GM12865 (cell line): ENCODE data around the gene PLA2G4A.
A peak's percentile ranks its signal among the peaks of the same experiment; 100 is the strongest.

Experiments
- DNase-seq: peaks from one replicate; pipeline ENCODE4 v3.0.0; 2010; ENCODE audit warnings: low read depth
- H3K4me3 ChIP-seq: 2 replicates; pipeline ENCODE4 v1.5.1; 2011; ENCODE audit warnings: mild to moderate bottlenecking, low read depth, low read length, control low read depth
- CTCF ChIP-seq: IDR thresholded peaks from 2 replicates; pipeline ENCODE4 v1.5.1; 2011; ENCODE audit warnings: low read length, control low read depth, low read depth, inconsistent platforms; ENCODE audit not compliant: insufficient read depth; ENCODE audit errors: missing control alignments

Gene PLA2G4A

GRCh38 chr1:187013582-187014200, 184.9 kb downstream of the PLA2G4A start:
- H3K4me3 ChIP-seq = no peak overlapping the region
- no peak for DNase-seq
- no peak for TF ChIP-seq CTCF

GRCh38 chr1:187018291-187018690, 189.5 kb downstream of the PLA2G4A start:
- DNase-seq = no peak
- H3K4me3 ChIP-seq = no peak overlapping the region
- no peak for TF ChIP-seq CTCF

- no peak overlapping the region for H3K4me3 ChIP-seq
- DNase-seq = no peak
- TF ChIP-seq CTCF = no peak
Measured at GRCh38 chr1:187027253-187027652, 198.5 kb downstream of the PLA2G4A start.

GRCh38 chr1:187032316-187032981, 203.7 kb downstream of the PLA2G4A start:
- H3K4me3 ChIP-seq = no peak overlapping the region
- DNase-seq = peak; percentile 50
- no peak for TF ChIP-seq CTCF

- no peak for DNase-seq
- TF ChIP-seq CTCF = no peak
- H3K4me3 ChIP-seq = no peak overlapping the region
Measured at GRCh38 chr1:187032982-187033692, 204.4 kb downstream of the PLA2G4A start.

GRCh38 chr1:187033693-187034390, 205.1 kb downstream of the PLA2G4A start:
- DNase-seq = no peak
- no peak for TF ChIP-seq CTCF
- no peak overlapping the region for H3K4me3 ChIP-seq
